Astrocyte of the spinal cord (primary cell): ENCODE data around the gene PDPK1.
"Not testable (repeated sequence)": the region's sequence is repeated elsewhere in the genome, so short reads cannot be mapped to it uniquely, and the experiment has no call there.

Experiments used
- DNase-seq: peaks from one replicate; pipeline ENCODE4 v3.0.0; 2011; ENCODE audit warnings: low read depth, low spot score
- H3K4me3 ChIP-seq: 2 replicates; pipeline ENCODE4 v1.5.1; 2011; ENCODE audit warnings: low read depth, mild to moderate bottlenecking, low read length, moderate library complexity
- in situ Hi-C: cut with HindIII; loops from 2 replicates; pipeline ENCODE4 v1.10.0; 2017; ENCODE audit warnings: low sequenced_read_pairs
- TF ChIP-seq, protein P1 (sequence below): IDR thresholded peaks from 2 replicates; pipeline ENCODE4 v1.5.1; 2012; ENCODE audit warnings: low read depth, mild to moderate bottlenecking, low read length, inconsistent platforms

Gene PDPK1

DNA sequence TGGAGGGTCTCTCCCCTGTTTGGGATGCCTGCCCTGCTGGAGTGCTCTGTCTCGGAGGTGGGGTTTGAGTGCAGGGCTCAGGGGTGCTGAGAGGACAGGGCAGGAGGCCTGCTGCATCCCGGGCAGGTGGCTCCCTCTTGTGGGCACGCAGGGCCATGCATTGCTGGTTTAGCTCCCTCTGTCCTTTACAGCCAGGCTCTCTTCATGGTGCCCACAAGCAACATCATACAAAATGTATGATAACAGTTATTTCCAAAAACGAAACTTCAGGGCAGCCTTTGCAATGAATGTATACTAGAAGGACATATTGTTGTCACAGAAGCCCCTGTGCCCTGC is 22.9 kb downstream of the PDPK1 start:
- DNase-seq, in situ Hi-C loops: not testable (repeated sequence)

DNA sequence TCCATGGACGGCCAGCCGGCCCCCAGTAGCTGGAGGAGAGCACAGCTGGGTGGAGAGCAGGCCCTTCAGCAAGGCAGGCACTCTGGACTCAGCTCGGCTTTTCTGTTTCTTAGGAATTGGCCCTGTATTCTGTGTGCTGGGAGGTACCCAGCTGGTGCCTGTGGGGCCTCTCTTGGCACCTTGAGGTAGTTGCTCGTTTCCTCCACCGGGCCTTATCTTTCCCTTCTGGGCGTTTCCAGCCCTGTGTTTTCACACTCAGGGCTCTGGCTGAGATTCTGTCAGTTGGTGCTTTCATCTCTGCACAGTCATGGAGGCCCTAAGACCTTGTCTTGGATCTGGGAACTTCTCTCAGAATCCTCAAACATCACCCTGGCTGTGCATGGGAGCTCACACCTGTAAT is 29.7 kb downstream of the PDPK1 start:
- in situ Hi-C loops, H3K4me3 ChIP-seq, DNase-seq: not testable (repeated sequence)

More for the DNA sequence above, 22.9 kb downstream of the PDPK1 start:
- H3K4me3 ChIP-seq, result not testable (repeated sequence)
- TF ChIP-seq, protein P1, sequence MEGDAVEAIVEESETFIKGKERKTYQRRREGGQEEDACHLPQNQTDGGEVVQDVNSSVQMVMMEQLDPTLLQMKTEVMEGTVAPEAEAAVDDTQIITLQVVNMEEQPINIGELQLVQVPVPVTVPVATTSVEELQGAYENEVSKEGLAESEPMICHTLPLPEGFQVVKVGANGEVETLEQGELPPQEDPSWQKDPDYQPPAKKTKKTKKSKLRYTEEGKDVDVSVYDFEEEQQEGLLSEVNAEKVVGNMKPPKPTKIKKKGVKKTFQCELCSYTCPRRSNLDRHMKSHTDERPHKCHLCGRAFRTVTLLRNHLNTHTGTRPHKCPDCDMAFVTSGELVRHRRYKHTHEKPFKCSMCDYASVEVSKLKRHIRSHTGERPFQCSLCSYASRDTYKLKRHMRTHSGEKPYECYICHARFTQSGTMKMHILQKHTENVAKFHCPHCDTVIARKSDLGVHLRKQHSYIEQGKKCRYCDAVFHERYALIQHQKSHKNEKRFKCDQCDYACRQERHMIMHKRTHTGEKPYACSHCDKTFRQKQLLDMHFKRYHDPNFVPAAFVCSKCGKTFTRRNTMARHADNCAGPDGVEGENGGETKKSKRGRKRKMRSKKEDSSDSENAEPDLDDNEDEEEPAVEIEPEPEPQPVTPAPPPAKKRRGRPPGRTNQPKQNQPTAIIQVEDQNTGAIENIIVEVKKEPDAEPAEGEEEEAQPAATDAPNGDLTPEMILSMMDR, result peak; percentile 43

DNA sequence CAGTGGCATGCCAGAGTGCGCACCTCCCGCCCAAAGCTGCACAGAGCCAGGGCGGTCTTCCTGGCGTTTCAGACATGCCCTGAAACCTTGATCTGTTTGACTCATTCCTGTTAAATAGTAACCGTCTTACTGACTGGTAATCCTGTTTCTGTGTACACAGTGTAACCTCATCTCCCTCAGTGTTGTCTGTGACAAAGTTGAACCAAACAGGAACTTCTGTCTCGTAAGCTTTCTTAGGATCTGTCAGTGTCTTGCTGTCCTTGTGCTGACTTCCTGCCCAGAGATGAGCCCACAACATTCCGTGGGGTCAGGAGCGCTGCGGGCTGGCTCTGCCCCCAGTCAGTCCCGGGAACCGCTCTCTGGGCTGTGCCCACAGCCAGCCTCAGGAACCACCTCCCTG is 30.8 kb downstream of the PDPK1 start:
- H3K4me3 ChIP-seq, DNase-seq, in situ Hi-C loops: not testable (repeated sequence)

- DNase-seq, in situ Hi-C loops, H3K4me3 ChIP-seq: not testable (repeated sequence)
These were observed 34.9 kb downstream of the PDPK1 start for GRCh38 chr16:2572704-2573103.

DNA sequence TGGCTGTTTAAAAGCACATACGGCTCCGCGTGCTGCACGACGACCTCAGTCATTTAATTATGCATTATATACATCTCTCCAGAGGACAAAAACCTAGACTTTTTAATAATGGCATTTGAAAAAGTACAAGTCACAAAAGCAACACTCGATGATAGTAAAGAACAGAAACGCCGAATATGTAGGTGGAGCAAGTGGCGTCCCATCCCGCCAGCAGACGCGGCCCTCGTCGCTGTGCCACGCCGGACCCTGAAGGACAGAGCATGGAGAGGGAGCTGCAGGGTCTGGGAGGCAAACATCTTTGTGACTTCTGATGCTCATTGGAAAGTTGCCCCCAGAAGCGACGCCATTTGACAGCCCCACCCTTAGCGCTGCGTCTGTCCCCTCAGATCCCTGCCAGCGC is 38.0 kb downstream of the PDPK1 start:
- H3K4me3 ChIP-seq, in situ Hi-C loops, DNase-seq: not testable (repeated sequence)

DNA sequence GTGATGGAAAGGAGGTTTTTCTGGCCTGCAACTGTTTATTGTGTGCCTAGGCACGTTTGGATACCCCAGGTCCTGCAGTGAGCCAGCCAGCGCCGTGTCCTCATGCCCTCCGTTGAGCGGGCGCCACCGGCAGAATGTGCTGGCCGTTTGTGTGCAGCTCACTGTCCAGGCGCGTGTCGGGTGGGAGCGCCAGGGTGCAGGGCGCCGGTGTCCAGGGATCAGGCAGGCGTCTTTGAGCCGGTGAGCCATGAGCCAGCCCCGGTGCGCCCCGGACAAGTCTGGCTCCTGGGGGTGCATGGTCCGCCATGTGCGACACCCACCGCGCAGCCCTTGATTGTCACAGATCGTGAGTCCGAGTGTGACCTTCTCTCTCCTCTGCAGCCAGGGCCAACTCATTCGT is 39.2 kb downstream of the PDPK1 start:
- H3K4me3 ChIP-seq, DNase-seq, in situ Hi-C loops: not testable (repeated sequence)

- H3K4me3 ChIP-seq, in situ Hi-C loops, DNase-seq: not testable (repeated sequence)
These were observed 41.1 kb downstream of the PDPK1 start for GRCh38 chr16:2578905-2579304.

DNA sequence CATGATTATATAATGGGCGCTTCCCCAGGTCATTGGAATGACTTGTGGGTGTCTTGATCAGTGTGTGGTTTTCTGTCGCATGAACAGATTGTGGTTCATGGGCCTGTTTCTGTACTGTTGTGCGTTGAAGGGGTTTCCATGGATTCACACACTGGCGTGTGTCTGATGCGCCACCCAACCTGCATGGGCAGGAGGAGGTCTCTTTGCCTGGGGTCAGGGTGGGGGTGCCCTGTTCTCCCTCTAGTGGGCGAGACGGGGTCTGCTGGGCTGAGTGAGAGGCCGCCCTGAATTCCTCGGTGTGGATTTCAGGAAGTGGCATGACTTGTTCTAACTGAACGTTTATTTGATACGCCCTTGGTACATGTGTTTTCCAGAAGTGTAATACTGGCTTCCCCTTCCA is 42.3 kb downstream of the PDPK1 start:
- TF ChIP-seq, protein P1, result peak; percentile 8
- in situ Hi-C loops, H3K4me3 ChIP-seq, DNase-seq: not testable (repeated sequence)

DNA sequence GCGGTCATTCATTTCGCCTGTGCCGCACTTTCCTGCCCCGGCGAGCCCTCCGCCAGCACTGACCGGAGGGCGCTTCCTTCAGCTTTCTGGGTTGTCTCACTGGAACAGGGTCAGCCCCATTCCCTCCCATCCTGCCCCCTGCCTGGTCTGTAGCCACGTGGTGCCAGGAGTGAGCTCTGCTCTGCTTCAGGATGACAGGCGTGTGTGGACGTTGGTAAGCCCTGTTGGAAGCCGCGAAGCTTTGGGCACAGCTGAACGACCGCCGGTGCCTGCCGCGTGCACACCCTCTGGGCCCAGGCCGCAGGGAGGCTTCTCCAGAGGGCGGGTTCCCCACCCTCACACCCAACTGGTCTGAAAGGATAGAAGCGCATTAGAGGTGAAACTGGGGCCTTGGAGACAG is 43.0 kb downstream of the PDPK1 start:
- DNase-seq, H3K4me3 ChIP-seq, in situ Hi-C loops: not testable (repeated sequence)

DNA sequence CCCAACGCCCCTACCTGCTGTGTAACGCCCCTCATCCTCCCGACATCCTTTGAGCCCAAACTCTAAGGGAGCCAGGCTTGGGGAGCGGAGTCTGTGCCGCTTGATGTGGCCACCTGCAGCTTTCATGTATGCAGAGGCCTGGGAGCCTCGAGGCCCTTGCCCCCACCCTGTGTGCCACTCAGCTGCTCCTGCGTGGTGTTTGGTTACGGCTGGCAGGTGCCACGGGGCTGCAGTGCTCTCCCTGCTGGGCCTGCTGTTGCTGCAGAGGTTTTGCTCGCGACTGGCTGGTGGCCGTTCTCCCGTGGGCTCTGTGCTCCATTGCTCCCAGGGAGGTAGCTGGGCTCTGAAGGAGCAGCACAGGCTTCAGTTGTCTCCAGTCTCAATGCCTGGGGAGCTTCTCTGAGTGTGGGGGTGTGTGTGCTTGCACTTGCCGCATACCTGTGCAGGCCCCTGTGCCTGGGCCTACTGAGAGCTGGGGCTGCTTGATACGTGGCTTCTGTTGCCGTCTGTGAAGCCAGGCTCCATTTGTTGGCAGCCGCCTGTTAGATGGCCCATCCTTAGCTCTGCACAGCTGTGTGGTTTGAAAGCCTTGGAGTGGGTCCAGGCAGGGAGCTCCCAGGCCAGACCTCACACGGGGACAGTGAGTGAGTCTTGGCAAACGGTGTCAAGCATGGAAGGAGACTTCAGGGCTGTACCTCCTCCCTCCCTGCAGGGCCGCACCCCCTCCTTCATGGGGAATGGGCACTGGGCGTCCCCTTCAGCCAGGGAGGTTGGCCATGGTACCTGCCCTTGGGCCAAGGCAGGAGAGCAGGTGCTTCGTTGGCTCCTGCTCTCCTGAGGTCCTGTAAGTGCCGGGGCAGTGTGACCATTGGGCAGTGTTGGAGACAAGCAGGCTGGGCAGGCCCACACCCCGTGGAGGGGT is 47.2 kb downstream of the PDPK1 start:
- DNase-seq, result peak; percentile 11
- in situ Hi-C loops, result no loop called here
- TF ChIP-seq, protein P1, result no peak
- H3K4me3 ChIP-seq, result no peak overlapping the region
